ENCODE data around the gene NLRC5.

NLRC5 gene

GRCh38 chr16:57044931-57045693 is 55.8 kb downstream of the NLRC5 start:
- no peak for TF ChIP-seq POLR2A (IDR thresholded peaks at IDR 0.05; ENCODE audit: extremely low read depth, insufficient read length)
- TF ChIP-seq MAX (IDR thresholded peaks at IDR 0.05; ENCODE audit: low read depth, low read length), result no peak
- no peak for TF ChIP-seq MYC (IDR thresholded peaks at IDR 0.05; ENCODE audit: low read depth, low read length)
- no peak for TF ChIP-seq CTCF (IDR thresholded peaks at IDR 0.05; ENCODE audit: low read depth, low read length)

GRCh38 chr16:57045694-57046381 is 56.5 kb downstream of the NLRC5 start:
- TF ChIP-seq CTCF (IDR thresholded peaks at IDR 0.05; ENCODE audit: low read depth, low read length) (peak; percentile 45), MYC (IDR thresholded peaks at IDR 0.05; ENCODE audit: low read depth, low read length) (no peak), MAX (IDR thresholded peaks at IDR 0.05; ENCODE audit: low read depth, low read length) (peak; percentile 45; the same call in 1 of the 2 replicates)
- peak; percentile 66 for DNase-seq (ENCODE audit: low read depth)
- no peak overlapping the region for H3K4me3 ChIP-seq (ENCODE audit: low read depth, low read length)

More at GRCh38 chr16:57044931-57045693, 55.8 kb downstream of the NLRC5 start:
- no peak for DNase-seq (ENCODE audit: low read depth)
- H3K4me3 ChIP-seq (ENCODE audit: low read depth, low read length), result no peak overlapping the region

- no peak for DNase-seq (ENCODE audit: low read depth)
- no peak for TF ChIP-seq CTCF (IDR thresholded peaks at IDR 0.05; ENCODE audit: low read depth, low read length)
- no peak for TF ChIP-seq POLR2A (IDR thresholded peaks at IDR 0.05; ENCODE audit: extremely low read depth, insufficient read length)
- TF ChIP-seq MYC (IDR thresholded peaks at IDR 0.05; ENCODE audit: low read depth, low read length), result no peak
- TF ChIP-seq MAX (IDR thresholded peaks at IDR 0.05; ENCODE audit: low read depth, low read length), result no peak
- no peak overlapping the region for H3K4me3 ChIP-seq (ENCODE audit: low read depth, low read length)
Observed at GRCh38 chr16:57048095-57048494, 58.7 kb downstream of the NLRC5 start.

GRCh38 chr16:57049678-57050077 is 60.3 kb downstream of the NLRC5 start:
- DNase-seq (ENCODE audit: low read depth), result no peak
- no peak overlapping the region for H3K4me3 ChIP-seq (ENCODE audit: low read depth, low read length)
- TF ChIP-seq MAX (IDR thresholded peaks at IDR 0.05; ENCODE audit: low read depth, low read length) (no peak), MYC (IDR thresholded peaks at IDR 0.05; ENCODE audit: low read depth, low read length) (no peak), POLR2A (IDR thresholded peaks at IDR 0.05; ENCODE audit: extremely low read depth, insufficient read length) (no peak), CTCF (IDR thresholded peaks at IDR 0.05; ENCODE audit: low read depth, low read length) (no peak)

- DNase-seq (ENCODE audit: low read depth), result no peak
- TF ChIP-seq POLR2A (IDR thresholded peaks at IDR 0.05; ENCODE audit: extremely low read depth, insufficient read length), result no peak
- no peak for TF ChIP-seq MYC (IDR thresholded peaks at IDR 0.05; ENCODE audit: low read depth, low read length)
- TF ChIP-seq MAX (IDR thresholded peaks at IDR 0.05; ENCODE audit: low read depth, low read length), result no peak
- TF ChIP-seq CTCF (IDR thresholded peaks at IDR 0.05; ENCODE audit: low read depth, low read length), result no peak
- H3K4me3 ChIP-seq (ENCODE audit: low read depth, low read length), result no peak overlapping the region
Observed at GRCh38 chr16:57051696-57052228, 62.4 kb downstream of the NLRC5 start.

Data from NB4 (cell line).